ENCODE measurements around the gene PGLYRP3.

DNA sequence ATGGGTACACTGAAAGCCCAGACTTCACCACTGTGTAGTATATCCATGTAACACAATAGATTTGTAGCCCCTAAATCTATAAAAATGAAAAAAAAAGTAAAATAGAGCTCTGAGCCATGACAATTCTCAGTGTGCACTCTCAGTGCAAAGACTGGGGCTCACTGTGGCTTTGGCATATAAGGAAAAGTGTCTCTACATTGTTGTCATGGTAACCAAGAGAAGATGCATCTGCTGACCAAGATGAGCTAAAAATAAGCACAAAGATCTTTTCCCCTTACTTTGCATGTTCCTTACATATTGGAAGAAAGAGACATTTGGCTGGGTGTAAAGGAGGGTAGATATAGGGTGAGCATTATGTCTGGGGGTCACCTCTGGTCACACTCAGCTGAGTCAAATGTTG, 23.9 kb upstream of the PGLYRP3 start:
- TF ChIP-seq POLR2AphosphoS5 (IDR thresholded peaks at IDR 0.05) (no peak), CTCF (IDR thresholded peaks at IDR 0.05) (no peak), POLR2A (IDR thresholded peaks at IDR 0.05) (no peak), EP300 (IDR thresholded peaks at IDR 0.05) (no peak)

All from upper lobe of left lung (tissue), 4 donors.